ENCODE measurements around the gene ZNF595.
"Not testable (repeated sequence)": the region's sequence is repeated elsewhere in the genome, so short reads cannot be mapped to it uniquely, and the experiment has no call there.

ZNF595 gene

DNA sequence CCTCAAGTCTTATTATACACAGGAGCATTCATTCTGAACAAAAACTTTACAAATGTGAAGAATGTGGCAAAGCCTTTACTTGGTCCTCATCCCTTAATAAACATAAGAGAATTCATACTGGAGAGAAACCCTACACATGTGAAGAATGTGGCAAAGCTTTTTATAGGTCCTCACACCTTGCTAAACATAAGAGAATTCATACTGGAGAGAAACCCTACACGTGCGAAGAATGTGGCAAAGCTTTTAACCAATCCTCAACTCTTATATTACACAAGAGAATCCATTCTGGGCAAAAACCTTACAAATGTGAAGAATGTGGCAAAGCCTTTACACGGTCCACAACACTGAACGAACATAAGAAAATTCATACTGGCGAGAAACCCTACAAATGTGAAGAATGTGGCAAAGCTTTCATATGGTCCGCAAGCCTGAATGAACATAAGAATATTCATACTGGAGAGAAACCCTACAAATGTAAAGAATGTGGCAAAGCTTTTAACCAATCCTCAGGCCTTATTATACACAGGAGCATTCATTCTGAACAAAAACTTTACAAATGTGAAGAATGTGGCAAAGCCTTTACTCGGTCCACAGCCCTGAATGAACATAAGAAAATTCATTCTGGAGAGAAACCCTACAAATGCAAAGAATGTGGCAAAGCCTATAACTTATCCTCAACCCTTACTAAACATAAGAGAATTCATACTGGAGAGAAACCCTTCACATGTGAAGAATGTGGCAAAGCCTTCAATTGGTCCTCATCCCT, 33.6 kb downstream of the ZNF595 start:
- DNase-seq (ENCODE audit: low read depth), result not testable (repeated sequence)

DNA sequence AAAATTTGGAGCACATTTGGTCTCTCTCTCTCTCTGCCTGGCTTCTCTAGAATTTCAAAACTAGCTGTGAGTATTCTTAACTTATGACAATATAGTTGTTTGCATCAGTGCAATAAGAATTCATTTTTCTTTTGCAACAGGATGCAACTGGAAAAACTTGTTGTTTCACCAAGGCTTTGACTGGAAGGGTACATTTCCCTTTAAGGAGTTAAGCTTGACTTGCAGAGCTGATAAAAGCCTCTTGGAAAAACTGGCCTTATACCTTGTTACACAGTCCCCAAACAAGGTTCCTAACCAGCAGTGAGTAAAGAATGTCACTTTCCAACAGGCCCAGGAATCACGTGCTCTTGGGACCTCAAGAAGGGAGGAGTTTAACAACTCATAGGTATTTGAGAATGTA, 45.3 kb downstream of the ZNF595 start:
- DNase-seq (ENCODE audit: low read depth), result no peak

DNA sequence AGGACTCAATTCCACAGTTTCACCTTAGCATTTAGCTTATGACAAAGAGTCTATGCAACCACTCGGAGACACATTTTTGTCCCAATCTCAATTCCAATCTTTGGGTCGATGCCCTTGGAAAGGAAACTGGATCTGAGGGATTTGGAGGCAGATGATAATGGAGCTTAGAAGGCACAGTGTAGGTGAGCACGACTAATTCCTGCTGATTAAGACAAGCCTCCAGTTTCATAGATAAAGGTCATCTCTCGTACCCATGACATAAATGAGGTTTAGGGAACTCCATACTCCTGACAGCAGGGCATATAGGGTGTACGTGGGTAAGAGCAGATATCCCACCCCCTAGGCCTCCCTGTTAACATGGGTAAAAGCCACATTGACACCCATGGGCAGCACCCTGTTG, 46.7 kb downstream of the ZNF595 start:
- no peak for DNase-seq (ENCODE audit: low read depth)

DNA sequence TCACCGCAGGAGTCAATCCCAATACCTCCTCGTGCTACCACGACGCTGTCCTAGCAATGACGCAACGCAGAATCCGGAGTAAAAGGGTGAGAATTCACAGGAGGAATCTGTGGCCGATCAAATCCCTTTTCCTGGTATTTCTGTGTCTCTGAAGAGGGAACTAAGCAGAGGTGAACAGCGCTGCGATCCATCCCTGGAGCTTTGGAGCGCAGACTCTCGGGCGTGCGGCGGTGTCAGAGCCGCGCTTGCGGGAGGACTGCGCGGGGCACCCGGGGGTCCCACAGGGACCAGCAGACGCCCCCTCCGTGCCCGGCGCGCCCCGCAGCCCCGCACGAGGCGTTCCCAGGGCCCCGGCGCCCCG, 53.9 kb downstream of the ZNF595 start:
- DNase-seq (ENCODE audit: low read depth), result no peak

DNA sequence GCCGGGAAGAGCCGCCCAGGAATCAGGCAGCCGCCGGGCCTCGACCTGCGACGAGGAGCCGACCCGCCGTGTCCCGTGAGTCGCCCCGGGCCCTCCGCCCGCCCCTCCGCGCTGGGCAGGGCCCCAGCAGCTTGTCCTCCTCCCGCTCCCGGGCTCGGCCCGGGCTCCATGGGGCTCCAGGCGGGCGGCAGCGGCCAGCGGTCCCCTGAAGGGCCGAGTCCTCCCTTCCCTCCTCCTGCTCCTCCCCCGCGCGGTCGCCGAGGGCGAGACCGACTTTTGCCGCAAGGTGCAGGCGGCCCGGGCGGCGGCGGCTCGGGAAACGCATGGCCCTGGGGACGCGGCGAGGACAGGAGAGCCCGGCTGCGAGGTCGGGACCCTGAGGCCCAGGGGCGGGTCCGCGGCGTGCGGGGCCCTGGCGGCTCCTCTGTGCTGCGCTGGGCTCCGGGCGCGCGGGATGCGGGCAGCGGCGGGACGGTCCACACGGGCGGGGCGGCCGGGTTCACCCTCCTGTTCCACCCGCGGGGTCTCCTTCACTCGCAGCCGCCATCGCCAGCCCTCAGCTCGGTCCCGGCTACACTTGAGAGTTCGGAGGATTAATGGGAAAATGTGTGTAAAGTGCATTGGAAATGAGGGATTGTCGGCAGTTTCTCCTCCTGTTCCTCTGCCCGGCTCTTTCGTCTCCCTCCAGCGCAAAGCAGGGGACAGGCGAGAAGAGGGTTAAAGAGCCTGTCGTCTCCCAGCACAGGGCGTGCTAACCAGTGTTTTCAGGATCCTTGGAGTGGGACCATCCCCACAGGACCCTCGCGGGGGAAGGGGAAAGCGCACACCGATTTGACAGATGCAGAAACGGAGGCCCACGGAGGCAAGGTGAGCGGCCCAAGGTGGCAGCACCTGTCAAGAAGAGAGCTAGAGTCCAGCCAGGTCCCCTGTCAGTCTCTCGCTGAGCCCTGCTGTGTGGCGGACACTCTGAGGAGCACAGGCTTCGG, 54.6 kb downstream of the ZNF595 start:
- DNase-seq (ENCODE audit: low read depth), result no peak

DNA sequence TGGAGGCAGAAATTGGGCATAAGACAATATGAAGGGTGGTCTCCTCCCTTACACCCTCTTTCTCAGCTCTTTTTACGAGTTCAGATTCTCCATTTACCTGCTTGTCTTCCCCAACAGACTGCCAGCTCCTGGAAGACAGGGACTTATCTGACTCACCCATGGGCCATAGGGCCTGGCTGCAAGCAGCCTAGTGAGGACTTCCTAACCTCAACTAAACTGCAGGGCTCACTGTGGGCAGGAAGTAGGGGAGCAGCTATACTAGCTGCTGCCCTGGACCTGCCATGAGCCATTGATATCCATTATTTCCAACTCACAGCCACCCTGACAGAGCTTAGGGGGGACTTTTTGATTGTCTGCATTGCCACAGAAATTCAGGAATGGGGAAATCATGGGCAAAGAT, 59.6 kb downstream of the ZNF595 start:
- DNase-seq (ENCODE audit: low read depth), result no peak

DNA sequence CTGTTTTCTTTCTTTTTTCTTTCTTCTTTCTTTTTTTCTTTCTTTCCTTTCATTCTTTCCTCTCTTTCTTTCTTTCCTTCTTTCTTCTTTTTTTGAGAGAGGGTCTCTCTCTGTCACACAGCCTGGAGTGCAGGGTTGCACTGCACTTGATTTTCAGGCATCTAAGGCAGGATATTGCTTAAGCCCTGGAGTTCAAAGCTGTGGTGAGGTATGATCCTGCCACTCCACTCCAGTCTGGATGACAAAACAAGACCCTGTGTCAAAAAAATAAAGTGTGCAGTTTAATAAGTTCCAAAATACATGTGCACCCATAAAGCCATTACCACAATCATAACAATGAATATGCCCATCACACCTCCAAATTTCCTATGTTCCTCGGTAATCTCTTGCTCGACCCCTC, 60.6 kb downstream of the ZNF595 start:
- DNase-seq (ENCODE audit: low read depth), result no peak

DNA sequence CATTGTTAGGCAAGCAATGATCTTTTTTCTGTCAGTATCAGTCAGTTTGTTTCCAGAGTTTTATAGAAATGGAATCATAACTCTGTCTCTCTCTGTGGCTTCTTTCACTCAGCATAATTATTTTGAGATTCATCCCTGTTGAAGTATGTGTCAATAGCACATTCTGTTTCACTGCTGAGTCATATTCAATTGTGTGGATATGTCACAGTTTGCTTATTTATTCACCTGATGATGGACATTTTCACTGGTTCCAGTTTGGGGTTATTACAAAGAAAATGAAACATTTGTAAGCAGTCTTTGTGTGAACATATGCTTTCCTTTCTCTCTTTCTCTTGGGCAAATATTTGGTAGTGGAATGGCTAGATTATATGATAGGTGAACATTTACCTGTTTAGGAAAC, 61.0 kb downstream of the ZNF595 start:
- DNase-seq (ENCODE audit: low read depth), result no peak

DNA sequence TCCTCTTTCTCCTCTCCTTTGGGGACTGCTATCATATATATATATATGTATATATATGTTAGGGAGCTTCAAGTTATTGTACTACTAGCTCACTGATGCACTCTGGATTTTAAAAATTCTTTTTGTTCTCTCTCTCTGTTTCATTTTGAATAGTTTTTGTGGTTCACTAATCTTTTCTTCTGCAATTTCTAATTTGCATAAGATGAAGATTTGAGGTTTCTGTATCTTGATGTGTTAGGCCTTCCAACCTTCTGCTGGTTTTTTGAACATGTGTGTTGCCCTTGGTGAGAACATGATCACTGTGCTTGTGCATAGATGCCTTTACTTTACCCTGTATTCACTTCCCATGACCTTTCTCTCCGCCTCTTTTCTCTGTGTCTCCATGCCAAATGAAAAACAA, 63.4 kb downstream of the ZNF595 start:
- DNase-seq (ENCODE audit: low read depth), result no peak

DNA sequence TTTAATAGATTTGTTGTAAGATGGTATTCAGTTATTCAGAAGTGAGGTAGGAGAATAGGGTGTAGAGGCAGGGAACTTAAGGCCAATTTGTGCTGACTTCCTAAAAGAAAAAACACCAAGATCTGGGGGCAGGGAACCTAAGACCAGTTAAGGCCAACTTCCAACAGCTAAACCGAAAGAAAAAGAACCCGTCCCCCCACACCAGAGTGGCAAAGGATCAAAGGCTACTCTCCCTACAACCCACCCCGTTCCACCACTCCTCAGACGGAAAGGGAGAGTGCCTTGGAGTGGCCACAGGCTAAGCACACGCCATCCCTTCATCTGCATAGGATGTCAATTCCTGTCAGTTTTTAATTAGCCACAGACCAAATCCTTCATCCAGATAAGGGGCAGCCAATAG, 67.5 kb downstream of the ZNF595 start:
- no peak for DNase-seq (ENCODE audit: low read depth)

DNA sequence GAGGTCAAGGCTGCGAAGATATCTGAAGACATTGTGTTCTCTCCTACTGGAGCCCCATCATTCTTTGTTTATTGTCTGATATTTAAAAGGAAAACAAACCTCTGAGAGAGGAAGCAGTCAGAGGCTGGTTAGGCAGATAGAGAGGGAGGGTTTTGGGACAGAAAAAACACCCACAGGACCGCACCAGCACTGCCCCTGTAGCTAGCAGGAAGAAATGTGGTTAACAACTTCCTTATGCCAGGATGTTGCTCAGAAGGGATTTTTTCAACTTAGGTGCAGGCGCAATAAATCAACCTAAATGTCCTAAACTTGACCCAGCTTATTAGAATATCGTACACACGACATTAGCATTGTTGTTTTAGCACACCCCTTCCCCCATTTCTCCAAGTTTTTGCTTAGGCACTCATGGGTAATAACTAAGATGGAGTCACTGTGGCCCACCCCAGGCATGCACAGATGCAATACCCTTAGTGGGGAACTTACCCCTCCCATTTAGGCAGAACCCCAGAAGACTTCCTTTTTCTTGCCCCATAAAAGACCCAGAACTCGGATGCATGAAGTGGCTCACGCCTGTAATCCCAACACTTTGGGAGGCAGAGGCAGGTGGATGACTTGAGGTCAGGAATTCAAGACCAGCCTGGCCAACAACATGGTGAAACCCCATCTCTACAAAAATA, 68.4 kb downstream of the ZNF595 start:
- DNase-seq (ENCODE audit: low read depth), result no peak

DNA sequence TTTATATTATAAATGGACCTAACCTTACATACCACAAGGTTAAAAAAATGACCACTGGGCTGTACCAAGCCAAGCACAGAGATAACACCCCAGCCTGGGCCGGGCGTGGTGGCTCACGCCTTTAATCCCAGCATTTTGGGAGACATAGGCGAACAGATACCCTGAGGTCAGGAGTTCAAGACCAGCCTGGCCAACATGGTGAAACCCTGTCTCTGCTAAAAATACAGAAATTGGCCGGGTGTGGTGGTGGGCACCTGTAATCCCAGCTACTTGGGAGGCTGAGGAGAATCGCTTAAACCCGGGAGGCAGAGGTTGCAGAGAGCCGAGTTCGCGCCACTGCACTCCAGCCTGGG, 70.8 kb downstream of the ZNF595 start:
- not testable (repeated sequence) for DNase-seq (ENCODE audit: low read depth)

DNA sequence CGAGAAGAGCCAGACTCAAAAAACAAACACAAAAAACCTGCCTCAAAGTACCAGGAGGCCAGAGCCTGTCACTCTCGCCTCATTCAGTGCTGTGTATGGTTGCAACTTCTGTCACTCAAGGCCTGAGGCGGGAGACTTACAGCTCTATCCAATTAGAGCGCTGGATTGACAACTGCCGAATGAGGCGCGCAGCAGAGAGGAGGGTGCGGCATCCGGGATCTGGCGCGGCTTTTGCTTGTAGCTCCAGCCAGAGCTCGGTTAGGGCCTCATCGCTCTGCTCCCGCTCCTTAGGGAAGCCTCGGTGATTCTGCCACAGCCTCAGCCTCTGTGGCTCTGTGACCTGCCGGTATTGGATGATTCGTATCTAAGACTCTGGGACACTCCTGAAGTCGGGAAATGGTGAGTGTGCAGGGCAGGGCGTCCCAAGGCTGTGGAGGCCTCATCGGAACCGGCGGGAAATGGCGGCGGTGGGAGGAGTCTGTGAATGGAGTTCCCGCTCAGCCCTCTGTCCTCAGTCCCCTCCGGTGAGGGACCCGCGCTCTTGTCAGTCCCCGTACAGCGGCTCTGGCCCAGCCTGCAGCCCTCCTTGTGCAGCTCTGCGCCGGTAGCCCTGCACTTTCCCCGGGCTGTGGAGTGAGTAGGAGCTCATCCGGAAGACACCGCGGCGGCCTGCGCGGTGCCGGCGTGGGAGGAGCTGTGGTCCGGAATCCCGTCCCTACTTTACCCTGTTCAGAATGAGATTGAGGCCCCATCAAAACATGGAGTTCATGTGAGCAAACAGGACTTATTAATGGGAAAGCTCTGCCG, 71.4 kb downstream of the ZNF595 start, which contains the start of gene ZNF718:
TSS of gene ZNF718 (plus strand) at position 227 of the 807 bp plus-strand sequence. CDS start at position 397, 170 bp downstream.
- peak; percentile 96 for DNase-seq (ENCODE audit: low read depth)

DNA sequence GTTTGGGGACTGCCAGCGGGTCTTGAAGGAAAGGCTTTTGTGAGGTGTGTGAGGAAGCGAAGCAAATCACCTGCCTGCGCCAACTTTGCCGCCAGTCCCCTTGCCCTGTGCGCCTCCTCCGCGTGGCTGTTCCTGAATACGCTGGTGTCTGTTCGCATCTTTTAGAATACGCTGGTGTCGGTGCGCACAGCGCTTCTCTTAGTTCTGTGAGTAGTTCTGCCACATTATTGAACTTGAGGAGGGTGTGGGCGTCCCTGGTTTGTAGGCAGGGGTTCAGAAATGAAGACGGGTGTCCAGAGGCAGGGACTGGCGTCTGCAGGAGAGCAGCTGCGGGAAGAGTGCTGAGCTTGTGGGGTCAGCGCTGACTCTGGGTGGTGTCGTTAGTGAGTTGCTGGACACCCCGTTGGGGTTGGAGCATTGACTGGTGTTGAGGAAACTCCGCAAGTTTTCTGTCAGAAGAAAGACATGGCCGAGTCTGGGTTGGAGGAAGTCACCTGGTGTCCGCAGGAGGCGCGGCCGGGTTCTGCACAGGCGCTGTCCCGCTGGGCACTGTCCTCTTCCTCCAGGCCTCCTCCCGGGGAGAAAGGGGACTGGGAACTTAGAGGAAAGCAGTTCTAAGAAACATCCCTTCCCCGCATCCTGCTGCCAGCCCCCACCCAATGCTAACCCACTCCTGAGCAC, 72.1 kb downstream of the ZNF595 start:
- peak; percentile 3 for DNase-seq (ENCODE audit: low read depth)

DNA sequence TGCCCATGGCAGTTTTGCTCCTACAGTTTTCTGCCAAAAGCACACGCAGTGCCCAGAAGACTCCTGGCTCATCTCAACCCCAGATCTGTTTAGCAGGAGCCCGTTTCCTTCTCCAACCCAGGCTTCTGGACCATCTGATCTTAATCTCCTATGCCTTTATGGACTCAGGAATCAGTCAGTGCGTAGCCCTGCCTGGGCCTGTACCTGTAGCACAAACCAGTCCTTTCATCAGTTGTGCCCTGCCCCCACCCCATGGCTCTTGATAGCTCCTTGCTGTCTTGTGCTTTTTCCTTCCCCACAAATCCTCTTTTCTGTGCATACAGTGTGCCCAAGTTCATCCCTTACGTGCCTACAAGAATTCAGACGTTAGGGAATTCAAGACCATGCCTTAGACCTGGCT, 72.7 kb downstream of the ZNF595 start:
- no peak for DNase-seq (ENCODE audit: low read depth)

DNA sequence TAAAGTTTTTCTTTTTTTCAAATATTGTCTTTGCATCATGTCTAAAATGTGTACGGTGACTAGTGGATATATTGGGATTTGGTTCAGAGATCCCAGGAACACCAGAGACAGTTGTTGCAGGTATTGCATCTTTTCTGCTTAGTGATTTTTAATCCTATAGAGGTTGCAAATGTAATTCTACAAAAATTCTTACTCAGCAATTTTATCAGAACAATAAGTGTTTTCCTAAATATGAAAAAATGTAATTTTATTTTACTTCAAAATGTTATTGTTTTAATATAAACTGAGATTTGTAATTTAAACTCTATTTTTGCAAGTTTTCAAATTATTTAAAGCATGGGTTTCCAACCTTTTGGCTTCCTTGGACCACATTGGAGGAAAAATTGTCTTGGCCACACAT, 79.4 kb downstream of the ZNF595 start:
- no peak for DNase-seq (ENCODE audit: low read depth)
